GM13977 (cell line): ENCODE results near the gene CREM.

Experiments
- DNase-seq: peaks from one replicate; pipeline ENCODE4 v3.0.0; 2012; ENCODE audit warnings: low spot score
- CTCF ChIP-seq: IDR thresholded peaks from 2 replicates; pipeline ENCODE4 v1.5.1; 2012; ENCODE audit warnings: mild to moderate bottlenecking, control low read depth; ENCODE audit not compliant: insufficient read depth; ENCODE audit errors: extremely low read depth, missing control alignments
- in situ Hi-C: fragments of 300-500 bp; cut with MboI; formaldehyde crosslinking; loops from one replicate; pipeline ENCODE4 v1.12.0; 2022; ENCODE audit warnings: low sequenced_read_pairs, low pct_unique_long_range_greater_than_20kb, mixed read lengths, inconsistent platforms; ENCODE audit not compliant: unreplicated experiment

The CREM gene

GRCh38 chr10:35237766-35238512 lies 111.3 kb downstream of the CREM start:
- TF ChIP-seq CTCF, result no peak
- in situ Hi-C loops, result loop anchor here (25.0 kb wide), 1 partner anchor 324 kb away; no protein-coding TSS in a partner anchor
- no peak for DNase-seq

GRCh38 chr10:35244549-35244948 lies 117.9 kb downstream of the CREM start:
- no peak for DNase-seq
- in situ Hi-C loops, result loop anchor here (25.0 kb wide), 1 partner anchor 318 kb away; no protein-coding TSS in a partner anchor
- no peak for TF ChIP-seq CTCF

- in situ Hi-C loops, result loop anchor here (25.0 kb wide), 1 partner anchor 315 kb away; no protein-coding TSS in a partner anchor
- DNase-seq, result no peak
- no peak for TF ChIP-seq CTCF
These were observed 120.2 kb downstream of the CREM start for GRCh38 chr10:35246770-35247343.

- no peak for TF ChIP-seq CTCF
- DNase-seq, result no peak
- in situ Hi-C loops, result no loop called here
These were observed 124.9 kb downstream of the CREM start for GRCh38 chr10:35251373-35252100.

GRCh38 chr10:35257057-35257983 lies 130.7 kb downstream of the CREM start:
- in situ Hi-C loops, result no loop called here
- no peak for TF ChIP-seq CTCF
- DNase-seq, result no peak
